Activated CD4-positive, alpha-beta T cell treated with anti-CD3 and anti-CD28 coated beads, Interleukin-2, amount 50 U/mL, for 24 hours (primary cell): Measurements from ENCODE around the gene ITPR2.

Source experiments
- DNase-seq, 2 donors: peaks; one replicate each; pipeline ENCODE4 v3.0.0-alpha.2; 2020; ENCODE audit warnings: low read depth in 1 of 2, low spot score in 1 of 2

ITPR2 gene

DNA sequence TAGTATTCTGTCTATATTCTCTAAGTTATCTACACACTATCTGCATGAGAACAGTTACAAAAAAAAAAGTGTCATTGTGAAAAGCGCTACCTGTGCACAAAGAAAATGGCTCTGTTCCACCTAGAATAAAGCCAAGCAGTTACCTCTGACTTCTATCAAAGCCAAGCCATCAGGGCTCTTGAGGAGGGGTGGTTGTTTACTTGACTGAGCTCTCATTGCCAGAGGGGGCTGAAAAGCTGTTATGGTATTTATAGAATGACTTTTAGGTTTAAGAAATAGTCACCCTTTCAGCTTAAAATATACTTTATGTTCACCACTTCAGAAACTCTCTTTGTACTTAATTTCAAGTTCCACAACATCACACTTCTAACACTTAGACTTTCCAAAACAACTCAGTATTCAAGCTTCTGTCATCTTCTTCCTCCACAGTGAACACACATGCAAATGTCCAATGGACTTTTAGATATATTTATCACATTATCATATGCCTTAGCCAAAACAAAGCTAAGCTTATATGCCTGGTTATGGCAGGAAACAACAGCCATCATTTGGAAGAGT, 7.5 kb downstream of the ITPR2 start:
- DNase-seq: no peak

DNA sequence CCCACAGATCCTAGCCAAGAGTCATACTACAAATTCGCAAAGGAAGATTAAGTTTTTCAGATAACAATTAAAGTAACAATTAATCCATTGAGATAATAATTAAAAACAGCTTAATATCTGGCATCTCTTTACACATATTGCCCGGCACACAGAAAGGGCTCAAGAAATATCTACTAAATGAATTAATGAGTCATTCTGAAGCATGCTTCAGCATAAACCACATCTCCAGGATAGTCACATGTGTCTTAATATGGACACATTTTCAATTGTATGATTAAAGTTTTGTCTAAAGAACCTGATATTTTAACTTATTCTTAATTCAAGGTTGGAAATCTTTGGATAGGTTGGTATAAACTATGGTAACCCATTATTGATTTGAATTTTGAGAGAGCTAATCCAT, 9.6 kb downstream of the ITPR2 start:
- no peak for DNase-seq

DNA sequence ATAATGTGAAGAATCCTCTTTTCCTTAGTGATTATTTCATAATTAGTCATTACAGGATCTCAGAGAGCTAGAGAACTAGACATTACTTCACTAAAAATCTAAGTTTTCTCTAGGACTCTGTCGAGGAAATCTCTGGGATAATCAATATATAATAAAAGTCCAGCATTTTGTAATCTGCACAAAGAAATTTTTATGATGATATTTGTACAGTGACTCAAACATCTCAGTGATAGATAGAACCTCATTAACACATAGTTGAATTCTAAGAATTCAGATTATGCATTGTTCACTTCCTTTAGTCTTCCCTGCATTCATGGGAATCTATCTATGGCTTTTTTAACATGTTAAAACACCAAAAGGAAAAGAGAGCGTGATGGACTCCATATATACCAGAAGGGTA, 11.0 kb downstream of the ITPR2 start:
- no peak for DNase-seq

DNA sequence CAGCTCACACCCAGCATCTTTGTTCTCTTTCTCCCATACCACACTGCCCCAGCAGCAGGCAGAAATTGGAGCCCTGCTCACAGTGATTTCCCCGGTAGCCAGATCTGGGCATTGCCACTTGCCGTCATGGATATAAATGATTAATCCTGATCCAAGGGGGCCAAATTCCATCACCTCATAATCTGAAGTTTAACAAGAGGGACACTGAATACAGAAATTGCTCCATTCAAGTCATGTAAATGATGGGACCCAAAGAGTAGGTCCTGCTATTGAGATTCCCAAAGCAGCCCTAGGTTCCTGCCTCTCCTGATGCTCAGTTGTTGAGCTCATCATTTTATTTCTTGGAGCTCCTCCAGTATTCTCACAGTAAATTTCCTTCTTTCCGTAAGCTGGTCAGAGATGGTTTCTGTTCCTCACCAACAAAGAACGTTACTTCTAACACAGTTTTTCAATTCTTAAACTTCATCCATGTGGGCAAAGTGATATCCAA, 11.7 kb downstream of the ITPR2 start:
- no peak for DNase-seq

DNA sequence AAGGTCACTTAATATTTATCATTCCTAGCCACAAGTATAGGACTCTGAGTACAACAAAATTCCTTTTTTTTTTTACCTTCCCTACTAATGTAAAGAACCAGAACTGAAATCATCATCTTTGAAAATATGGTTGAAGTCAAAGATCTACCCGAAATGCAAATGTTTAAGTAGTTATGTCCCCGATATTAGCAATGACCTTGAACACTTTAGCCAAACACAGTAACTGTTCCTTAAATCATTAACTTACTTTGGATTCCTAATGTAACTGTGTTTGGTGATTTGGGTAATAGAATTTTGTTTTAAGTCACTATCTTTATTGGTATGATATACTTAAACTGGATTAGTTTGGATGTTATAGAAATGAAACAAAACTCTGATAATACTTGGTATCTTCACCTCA, 14.4 kb downstream of the ITPR2 start:
- DNase-seq: no peak

DNA sequence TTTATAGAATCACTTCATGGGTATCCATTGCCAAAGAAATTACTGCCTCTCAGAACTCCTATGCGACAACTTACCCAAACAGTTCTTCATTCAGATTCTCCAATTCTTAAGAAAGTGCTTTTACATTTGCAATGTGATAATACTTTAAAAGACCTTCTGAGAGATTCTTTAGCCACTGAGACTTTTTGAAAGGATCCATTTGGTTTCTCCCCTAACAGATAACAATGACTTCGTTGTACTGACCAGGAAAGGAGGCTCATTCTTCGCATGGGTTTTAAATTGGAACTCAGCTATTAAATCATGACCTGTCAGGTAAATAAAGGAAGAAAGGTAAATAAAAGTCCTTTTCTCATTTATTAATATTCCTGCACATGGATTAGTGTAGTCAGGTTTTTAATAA, 14.8 kb downstream of the ITPR2 start:
- DNase-seq: no peak

DNA sequence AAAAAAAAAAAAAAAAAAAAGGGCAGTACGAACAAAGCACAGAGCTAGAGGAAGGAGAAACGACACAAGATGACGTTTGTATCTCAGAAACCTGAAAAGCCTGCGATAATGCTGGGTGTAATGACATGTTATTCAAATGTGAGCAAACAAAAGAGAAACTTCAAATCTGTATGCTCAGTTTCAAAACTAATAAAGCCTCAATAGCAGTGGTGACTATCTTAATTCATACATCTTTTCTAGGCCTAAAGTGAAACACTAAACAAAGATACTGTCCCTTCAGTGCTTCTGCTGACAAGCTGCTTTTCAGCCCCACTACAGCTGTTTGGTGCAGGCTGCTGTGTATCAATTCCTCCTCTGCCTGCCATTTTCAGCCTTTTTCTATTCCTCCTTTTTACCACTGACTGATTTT, 15.8 kb downstream of the ITPR2 start:
- no peak for DNase-seq

DNA sequence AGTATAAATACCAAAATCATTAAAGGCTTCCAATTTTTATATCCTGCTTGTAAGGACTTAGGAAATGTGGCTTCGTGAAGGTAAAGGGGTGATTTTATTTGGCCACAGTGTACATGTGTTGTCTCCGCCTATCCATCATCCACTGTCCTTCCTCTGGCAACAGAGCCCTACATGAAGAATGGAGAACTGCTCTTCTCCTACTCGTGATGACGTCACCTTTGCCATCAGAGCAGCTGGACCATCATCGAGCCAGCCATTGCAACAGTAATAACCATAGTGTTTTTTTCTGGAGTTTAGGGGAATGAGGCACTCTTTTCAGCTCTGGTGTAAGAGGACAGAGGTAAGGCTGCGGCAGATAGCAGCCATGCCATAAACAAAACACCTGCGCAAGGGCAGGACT, 19.2 kb downstream of the ITPR2 start:
- no peak for DNase-seq

DNA sequence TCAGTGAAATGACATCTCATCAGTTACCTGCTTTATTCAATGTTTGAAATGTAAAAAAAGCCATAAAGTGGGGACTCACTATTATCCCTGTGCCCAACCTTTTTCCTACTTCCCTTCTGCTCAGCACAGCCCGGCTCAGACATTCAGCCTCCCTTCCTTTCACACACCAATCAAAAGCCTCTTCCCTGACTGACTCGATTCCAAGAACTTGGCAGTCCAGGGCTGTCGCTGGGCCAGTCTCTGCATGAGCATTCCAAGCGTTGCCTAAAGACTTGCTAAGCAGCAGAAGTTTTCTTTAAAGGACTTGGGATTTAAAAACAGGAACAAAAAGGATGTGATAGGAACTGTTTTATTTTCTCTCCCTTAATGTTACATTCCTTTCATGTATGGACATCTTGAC, 22.7 kb downstream of the ITPR2 start:
- no peak for DNase-seq

DNA sequence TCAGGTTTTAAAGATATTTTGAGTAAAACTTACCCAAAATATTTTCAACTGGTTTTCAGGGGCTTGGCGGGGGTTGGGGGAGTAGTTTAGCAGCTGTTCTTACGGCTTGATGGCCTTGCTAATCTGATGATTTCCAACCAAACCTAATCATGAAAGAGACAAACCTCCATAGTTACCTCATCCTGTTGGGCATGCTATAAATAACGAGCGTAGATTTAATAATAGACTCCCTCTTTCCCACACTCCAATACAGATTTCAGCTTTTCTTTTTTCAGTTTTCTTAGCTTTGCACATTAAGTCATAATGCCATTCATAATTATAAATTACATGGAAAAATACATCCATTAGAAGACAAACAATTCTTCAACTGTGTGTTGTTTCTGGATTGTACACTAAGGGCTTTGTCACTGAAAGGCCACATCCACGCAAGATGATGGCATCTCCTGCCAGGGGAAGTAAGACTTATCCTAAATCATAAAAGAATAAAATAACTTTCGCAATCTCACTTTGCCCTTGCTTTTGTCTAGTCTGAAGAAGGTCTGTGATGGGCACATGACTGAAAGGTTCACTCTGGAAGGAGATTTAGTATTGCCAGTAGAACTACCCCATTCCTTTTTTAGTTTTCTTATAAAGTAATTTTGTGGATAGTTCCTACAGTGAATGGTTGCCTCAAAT, 23.2 kb downstream of the ITPR2 start:
- no peak for DNase-seq

DNA sequence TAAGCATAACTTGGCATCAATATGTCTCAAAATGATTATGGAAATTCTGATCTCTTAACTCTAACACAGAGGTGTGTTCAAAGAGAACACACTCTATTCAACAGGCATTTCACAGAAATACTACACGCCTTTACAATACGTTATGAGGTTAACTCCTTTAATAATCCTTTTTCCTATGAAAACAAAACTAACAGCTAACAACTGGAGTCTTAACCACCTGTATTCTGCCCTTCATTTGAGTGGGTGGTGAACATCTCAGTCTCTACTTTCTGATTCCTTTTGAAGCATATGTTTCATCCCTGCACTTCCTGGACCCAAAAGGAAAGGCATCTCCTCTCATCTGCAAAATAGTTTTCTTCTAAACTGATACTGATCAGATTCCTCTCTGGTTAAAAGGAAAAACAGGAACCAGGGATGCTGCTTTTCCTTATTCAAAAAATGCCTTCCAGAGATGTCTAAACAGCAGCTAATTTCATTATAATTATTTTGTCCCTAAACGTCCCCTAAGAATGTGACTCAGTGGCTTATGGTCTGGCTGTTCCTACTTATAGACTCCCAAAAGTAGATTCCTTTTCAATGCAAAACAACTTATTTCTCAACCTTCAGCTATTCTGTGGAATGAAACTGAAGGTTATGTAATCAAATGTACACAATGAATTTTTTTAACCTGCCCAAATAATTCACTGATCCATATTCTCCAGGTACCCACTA, 24.1 kb downstream of the ITPR2 start:
- no peak for DNase-seq

DNA sequence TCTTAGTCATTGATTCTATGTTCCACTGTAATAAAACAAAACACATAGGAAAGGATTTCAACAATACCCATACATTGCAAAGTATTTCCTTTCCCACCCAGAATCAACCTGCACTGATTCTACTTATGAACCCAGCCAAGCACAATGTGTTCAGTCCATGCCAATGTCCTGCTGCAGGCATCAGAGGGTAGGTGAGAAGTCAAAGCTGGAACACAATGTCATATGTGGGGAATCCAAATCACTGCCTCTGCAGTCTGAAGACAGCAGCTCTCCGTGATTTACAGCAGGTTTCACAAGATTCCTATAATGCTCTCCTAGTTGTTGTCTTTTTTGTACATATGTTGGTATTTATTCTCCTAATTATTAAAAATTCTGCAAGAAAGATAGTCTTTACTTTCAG, 25.7 kb downstream of the ITPR2 start:
- no peak for DNase-seq

DNA sequence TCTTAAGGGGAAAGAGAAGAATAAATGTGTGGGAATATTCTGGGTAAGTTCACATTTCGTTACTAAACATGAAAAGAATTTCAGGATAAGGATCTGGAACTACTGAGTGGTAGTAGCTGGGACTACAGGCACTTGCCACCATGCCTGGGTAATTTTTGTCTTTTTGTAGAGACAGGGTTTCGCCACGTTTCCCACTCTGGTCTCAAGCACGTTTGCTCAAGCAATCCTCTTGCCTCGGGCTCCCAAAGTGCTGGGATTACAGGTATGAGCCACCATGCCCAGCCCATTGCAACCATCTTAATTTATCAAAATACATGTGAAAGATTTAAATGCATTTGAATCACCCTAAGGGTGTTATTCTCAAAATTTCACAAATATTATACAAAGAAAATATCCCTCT, 26.4 kb downstream of the ITPR2 start:
- DNase-seq: no peak

DNA sequence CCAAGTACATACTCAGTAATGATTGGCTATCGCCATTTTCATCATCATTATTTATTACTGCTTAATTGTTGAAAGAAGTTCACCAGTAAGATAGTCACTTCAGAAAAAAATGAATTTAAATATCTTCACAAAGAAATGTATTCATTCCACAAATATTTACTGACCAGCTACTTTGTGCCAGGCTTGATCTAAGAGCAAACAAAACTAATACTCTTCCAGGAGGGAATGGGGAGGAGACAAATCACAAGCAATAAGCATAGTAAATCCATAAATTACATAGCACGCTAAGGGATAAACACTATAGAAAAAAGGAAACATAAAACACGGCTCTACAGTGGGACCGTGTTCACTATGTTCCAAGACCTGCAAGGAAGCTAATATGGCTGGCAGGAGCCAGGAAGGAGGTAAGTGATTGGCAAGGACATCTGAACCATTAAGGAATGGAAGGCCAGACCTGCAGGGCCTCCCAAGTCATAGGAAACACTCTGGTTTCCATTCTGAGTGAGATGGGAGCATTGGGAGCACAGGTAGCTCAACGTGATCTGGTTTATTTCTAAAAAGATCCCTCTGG, 27.5 kb downstream of the ITPR2 start:
- no peak for DNase-seq

DNA sequence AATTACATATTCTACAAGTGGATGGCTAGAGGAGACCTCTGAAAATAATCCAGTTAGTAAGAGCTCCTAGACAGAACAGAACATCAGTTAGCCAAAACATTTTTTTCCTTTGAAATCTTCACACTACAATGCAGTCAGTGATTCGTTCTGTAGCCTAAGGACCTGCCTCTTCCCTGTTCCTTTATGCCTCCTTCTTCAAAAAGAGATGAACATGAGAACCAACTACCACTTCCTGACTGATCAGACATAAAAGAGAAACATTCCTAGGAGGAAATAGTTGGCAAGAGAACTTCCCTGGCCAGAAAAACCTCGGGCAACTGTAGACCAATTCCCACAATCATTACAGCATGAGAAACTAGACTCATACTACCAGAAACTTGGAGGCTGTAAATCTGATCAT, 29.4 kb downstream of the ITPR2 start:
- DNase-seq: no peak

DNA sequence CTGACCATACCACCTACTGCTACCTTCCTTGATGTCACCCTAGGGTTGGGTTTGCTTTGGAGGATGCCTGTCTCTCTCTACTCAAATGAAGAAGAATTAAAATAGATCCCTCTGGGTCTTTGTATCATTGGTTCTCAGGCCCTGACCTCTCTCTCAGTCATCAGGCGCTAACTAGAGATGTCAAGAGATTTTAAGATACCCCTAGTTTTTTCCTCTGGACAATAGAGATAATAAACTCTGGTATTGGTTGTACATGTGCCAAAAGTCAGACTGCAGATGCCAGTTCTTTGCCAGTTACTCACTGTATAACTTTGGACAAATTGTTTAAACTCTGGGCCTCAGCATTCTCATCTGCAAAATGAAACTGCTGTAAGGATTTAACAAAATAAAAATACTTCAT, 31.5 kb downstream of the ITPR2 start:
- DNase-seq: no peak

DNA sequence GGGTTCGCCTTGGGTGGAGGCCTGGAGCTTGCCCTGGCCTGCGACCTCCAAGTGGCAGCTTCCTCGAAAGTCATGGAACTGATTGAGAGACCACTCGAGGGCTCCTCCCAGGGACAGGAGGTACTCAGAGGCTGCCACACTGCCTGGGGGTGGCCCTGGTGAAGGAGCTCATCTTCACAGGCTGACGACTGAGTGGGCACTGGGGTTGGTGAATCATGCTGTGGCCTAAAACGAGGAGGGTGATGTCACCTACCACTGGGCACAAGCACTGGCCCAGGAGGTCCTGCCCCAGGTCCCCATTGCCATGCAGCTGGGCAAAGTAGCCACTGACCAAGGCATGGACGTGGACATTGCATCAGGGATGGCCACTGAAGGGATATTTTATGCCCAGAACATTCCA, 32.1 kb downstream of the ITPR2 start:
- DNase-seq: no peak

DNA sequence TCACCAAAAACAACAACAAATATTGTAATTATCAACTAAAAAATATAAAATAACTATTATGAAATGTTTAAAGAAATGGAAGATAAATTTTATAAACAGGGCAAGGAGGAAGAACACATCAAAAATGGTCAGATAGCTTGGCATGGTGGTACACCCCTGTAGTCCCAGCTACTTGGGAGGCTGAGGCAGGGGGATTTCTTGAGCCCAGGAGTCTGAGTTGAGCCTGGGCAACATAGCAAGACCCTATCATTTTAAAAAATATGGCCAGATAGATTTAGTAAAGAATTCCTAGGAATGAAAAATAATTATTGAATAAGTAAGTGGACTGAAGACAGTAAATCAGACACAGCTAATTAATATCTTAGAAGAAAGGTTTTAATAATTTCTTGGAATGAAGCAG, 32.6 kb downstream of the ITPR2 start:
- DNase-seq: no peak

DNA sequence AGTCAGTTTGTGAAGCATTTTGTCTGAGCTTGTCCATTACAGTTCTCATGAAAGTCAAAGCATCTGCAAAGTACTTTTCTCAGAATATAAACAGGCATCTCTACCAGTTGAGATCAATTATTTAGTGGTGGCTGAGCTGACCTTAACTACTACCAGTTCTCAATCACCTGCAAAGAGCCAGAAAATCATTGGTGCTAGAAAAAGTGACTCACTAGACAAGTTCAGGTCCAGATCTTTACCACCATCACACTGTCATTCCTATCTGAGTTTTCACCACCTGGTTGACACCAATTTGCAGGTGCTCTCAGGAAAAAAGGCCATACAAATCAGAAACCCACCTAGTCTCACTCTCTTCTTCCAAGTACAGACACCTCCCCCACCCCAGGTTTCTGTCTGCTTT, 33.3 kb downstream of the ITPR2 start:
- no peak for DNase-seq

DNA sequence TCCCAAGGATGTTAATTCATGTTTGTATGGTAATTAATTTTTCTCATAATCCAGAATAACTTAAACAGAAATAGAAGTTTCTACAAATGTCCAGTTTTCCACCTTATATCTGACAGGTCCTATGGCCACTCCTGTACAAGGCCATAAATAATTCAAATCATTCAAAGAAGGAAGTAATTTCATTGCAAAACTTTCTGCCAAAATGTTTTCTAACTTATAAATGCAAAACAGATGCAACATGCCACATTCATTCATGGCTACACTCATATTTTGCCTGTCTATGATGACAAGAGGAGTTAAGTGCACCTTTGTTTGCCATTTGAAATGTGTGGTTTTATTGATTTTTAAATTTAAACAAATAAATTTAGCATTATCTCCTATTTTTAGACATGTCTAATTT, 34.4 kb downstream of the ITPR2 start:
- no peak for DNase-seq

DNA sequence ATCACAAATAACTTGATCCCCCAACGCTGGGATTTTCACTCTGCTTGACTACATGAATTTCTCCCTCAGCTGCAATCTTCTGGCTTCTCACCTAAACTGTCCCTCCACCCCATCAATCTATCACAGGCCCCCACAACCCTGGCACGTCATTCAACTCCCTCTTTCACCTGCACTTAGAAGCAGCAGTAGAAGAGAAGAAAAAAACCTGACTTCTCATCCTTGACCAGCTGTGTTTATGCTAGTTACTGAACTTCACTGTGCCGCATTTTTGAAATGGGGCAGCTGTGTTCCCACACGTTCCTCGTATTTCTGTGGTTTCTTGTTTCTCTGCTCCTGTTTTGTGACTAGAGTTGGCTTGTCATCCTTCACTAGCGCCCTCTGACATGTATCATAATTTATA, 35.0 kb downstream of the ITPR2 start:
- no peak for DNase-seq

DNA sequence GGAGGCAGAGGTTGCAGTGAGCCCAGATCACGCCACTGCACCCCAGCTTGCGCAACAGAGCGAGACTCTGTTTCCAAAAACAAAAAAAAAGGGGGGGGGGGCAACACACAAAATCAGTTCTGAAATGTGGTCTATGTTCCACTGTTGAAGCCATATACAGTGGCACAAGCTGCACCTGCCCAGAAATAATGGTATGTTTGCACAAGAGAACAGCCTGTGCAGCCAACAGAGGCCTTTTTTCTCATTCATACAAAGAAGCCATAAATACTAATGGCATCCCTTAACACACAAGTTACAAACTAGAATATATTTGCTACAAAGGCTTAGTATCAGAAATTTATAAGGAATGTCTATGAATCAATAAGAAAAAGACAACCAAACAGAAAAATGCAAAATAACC, 37.1 kb downstream of the ITPR2 start:
- DNase-seq: no peak
